Retinal pigment epithelial cell (primary cell): Measurements from ENCODE around the gene KCNA3.

Source experiments
- DNase-seq: peaks from one replicate; pipeline ENCODE4 v3.0.0-alpha.2; 2010; ENCODE audit warnings: low read depth
- H3K4me3 ChIP-seq: 2 replicates; pipeline ENCODE4 v1.5.1; 2011; ENCODE audit warnings: mild to moderate bottlenecking, low read length, control low read depth, moderate library complexity
- CTCF ChIP-seq: conservative IDR thresholded peaks from 2 replicates; pipeline ENCODE4 v1.5.1; 2011; ENCODE audit warnings: low read depth, low read length, control low read depth, inconsistent platforms

KCNA3 gene

DNA sequence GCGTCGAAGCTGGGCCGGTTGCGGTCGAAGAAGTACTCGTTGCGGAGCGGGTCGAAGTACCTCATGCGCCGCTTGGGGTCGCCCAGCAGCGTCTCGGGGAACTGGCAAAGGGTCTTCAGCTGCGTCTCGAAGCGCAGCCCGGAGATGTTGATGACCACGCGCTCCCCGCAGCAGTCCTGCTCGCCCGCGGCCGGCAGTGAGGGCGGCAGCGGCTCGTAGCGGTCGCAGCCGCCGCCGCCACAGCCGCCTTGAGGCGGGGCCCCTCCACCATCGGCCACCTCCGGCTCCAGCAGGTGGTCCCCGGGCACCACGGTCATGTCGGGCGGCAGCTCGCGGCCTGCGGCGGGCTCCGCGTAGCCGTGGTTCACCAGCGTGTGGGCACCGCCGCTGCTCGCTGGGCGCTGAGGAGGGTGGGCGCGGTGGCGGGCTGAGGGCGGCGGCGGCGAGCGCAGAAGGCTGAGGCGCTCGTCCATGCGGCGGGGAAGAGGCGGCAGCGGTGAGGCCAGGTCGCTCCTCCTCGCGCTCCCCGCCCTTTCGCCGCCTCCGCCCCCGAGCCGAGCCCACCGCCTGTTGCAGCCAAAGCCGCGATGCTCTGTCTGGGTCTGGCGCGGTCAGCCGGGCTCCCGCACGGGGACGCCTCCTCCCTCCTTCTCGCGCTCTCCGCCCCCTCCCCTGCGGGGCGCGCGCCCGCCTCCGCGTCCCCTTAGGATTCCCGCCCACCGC is at the start of gene KCNA3:
TSS of gene KCNA3 (minus strand) at position 604 of the 723 bp plus-strand sequence. CDS start at position 473, 131 bp downstream.
- peak within 1 kb of the TSS; percentile 25 for H3K4me3 ChIP-seq
- no peak for DNase-seq
- no peak for TF ChIP-seq CTCF

- no peak for DNase-seq
Measured at GRCh38 chr1:110722807-110723206, 48.1 kb upstream of the KCNA3 start.

DNA sequence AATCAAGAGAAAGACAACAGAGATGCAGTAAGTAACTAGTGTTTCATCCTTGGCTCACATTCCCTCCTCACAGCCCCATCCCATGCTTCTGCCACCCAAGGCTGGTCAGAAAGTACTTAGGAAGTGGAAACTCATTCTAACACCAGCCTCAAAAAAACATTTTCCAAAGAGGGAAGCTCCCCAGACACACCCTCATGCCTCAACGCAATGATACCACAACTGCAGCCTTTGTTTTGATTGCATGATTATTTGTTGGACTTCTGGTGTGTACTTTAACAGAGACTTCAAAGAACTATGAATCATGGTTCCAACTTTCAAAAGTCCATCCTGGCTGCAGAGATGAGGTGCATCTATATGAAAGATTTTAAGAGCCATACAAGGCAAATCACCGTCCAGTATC is 45.2 kb upstream of the KCNA3 start:
- H3K4me3 ChIP-seq, result no peak overlapping the region
- TF ChIP-seq CTCF, result no peak
- no peak for DNase-seq

More at GRCh38 chr1:110722807-110723206, 48.1 kb upstream of the KCNA3 start:
- H3K4me3 ChIP-seq, result no peak overlapping the region
- TF ChIP-seq CTCF, result no peak

- H3K4me3 ChIP-seq, result no peak overlapping the region
- DNase-seq, result no peak
- no peak for TF ChIP-seq CTCF
Measured at GRCh38 chr1:110718452-110718851, 43.7 kb upstream of the KCNA3 start.

- H3K4me3 ChIP-seq, result no peak overlapping the region
- TF ChIP-seq CTCF, result no peak
- DNase-seq, result no peak
Measured at GRCh38 chr1:110717179-110717578, 42.4 kb upstream of the KCNA3 start.

- no peak for DNase-seq
- H3K4me3 ChIP-seq, result no peak overlapping the region
- no peak for TF ChIP-seq CTCF
Measured at GRCh38 chr1:110714374-110714995, 39.7 kb upstream of the KCNA3 start.

DNA sequence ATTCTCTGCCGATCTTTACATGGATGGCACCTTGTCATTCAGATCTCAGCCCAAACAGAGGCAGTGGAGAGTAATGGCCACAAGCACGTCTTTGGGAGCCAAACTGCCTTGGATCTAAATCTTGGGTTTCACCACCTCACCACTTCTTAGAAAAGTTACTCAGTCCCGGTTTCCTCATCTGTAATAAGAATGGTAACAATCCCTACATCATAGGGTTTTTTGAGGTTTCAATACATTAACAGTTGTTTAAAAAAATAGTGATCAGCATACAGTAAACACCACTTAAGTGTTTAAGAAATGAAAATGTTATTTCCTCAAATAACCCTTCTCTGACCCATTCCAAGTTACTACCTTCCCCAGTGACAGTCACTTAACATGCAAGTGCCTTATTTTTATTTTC is 38.5 kb upstream of the KCNA3 start:
- H3K4me3 ChIP-seq, result no peak overlapping the region
- TF ChIP-seq CTCF, result no peak
- no peak for DNase-seq
